ENCODE results near the gene TCEA2.

The TCEA2 gene

GRCh38 chr20:64062596-64063388 is at the start of gene TCEA2:
TCEA2 (plus strand) TSS chr20:64063198; CDS start chr20:64063313, 115 bp downstream.
- peak; percentile 94 to 98 (median 97) for DNase-seq

- DNase-seq, result no peak
These were observed 47.4 kb upstream of the TCEA2 start for GRCh38 chr20:64015635-64016034.

GRCh38 chr20:64021124-64021975 is 41.6 kb upstream of the TCEA2 start:
- no peak for DNase-seq

- no peak for DNase-seq
These were observed 40.2 kb upstream of the TCEA2 start for GRCh38 chr20:64022671-64023360.

GRCh38 chr20:64023361-64024140 is 39.4 kb upstream of the TCEA2 start:
- DNase-seq, result no peak

- no peak for DNase-seq
These were observed 38.6 kb upstream of the TCEA2 start for GRCh38 chr20:64024141-64024990.

- DNase-seq, result no peak
These were observed 37.7 kb upstream of the TCEA2 start for GRCh38 chr20:64025101-64025825.

GRCh38 chr20:64025826-64026412 is 37.1 kb upstream of the TCEA2 start:
- DNase-seq, result no peak

GRCh38 chr20:64027981-64028685 is 34.9 kb upstream of the TCEA2 start:
- no peak for DNase-seq

GRCh38 chr20:64029293-64030117 is 33.5 kb upstream of the TCEA2 start:
- no peak for DNase-seq

GRCh38 chr20:64030371-64031134 is 32.4 kb upstream of the TCEA2 start:
- DNase-seq, result no peak

- DNase-seq, result no peak
These were observed 31.1 kb upstream of the TCEA2 start for GRCh38 chr20:64031822-64032314.

- no peak for DNase-seq
These were observed 30.0 kb upstream of the TCEA2 start for GRCh38 chr20:64032706-64033624.

- no peak for DNase-seq
These were observed 29.0 kb upstream of the TCEA2 start for GRCh38 chr20:64033981-64034493.

- DNase-seq, result no peak
These were observed 27.7 kb upstream of the TCEA2 start for GRCh38 chr20:64035066-64035932.

All from suppressor macrophage treated with lipopolysaccharide for 1 hour (primary cell).